ENCODE results near the gene CT45A2. TPM values are rescaled to one million over a fixed set of nuclear protein-coding genes. Genes with fewer than 3 reads are reported as not detected.
"Not testable (repeated sequence)": the region's sequence is repeated elsewhere in the genome, so short reads cannot be mapped to it uniquely, and the experiment has no call there.

CT45A2 gene
- total and polyA plus RNA-seq, 2 donors (not counting 3 experiments of a cell fraction or from before 2014, with no cell fraction given): not detected

DNA sequence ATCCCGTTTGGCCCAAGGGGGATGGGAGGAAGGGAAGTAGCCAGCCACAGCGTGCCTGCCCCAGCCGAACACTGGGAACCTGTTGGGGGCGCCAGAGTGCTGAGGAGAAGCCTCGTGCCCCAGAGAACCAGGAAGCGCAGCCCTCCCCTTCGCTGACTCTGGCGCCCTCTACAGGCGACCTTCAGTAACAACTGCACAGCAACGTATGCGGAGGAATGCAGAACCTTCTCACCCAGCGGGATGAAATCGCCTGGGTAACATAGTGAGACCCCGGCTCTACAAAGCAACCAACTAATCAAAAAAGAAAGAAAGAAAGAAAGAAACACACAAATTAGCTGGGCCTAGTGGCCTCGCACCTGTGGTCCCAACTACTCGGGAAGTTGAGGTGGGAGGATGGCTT lies 34.4 kb downstream of the CT45A2 start, which contains the start of gene CT45A5:
Gene CT45A5, minus strand, starts transcription at position 101 of the 400 bp plus-strand sequence. CDS start 3,774 bp downstream, outside the sequence.
- H4K20me1 ChIP-seq (replicated peaks; ENCODE audit: control insufficient read depth, extremely low read depth, insufficient read depth, low read length); H3K27ac ChIP-seq (ENCODE audit: insufficient read depth, low read depth, low read length); H3K9me3 ChIP-seq (replicated peaks; ENCODE audit: control insufficient read depth, insufficient read depth, low read length); DNase-seq (ENCODE audit: low read depth, low spot score); H3K27me3 ChIP-seq (ENCODE audit: control insufficient read depth in 2 of 2, insufficient read depth in 2 of 2, low read length in 2 of 2); H3K4me2 ChIP-seq (ENCODE audit: insufficient read depth, low read length); H3K4me3 ChIP-seq (replicated peaks in 1 of 3; ENCODE audit: insufficient read depth in 1 of 3, low read depth in 1 of 3, low read length in 3 of 3); H2AFZ ChIP-seq (ENCODE audit: low read depth, low read length); intact Hi-C loops (cut with micrococcal nuclease); CTCF ChIA-PET; H3K36me3 ChIP-seq (ENCODE audit: control insufficient read depth in 2 of 2, extremely low read depth in 1 of 2, insufficient read depth in 2 of 2, low read length in 2 of 2); H3K79me2 ChIP-seq (ENCODE audit: control insufficient read depth, insufficient read depth, low read length); H3K9me1 ChIP-seq (replicated peaks; ENCODE audit: control insufficient read depth, extremely low read depth, insufficient read depth, low read length); FAIRE-seq; H3K4me1 ChIP-seq (ENCODE audit: control insufficient read depth, extremely low read depth, insufficient read depth, low read length); H3K9ac ChIP-seq (replicated peaks; ENCODE audit: extremely low read depth, insufficient read depth, low read length); dilution Hi-C loops (cut with MboI; ENCODE audit: extremely low pct_ligation_motif_present, low sequenced_read_pairs); BruUV-seq (replicated peaks); POLR2A ChIA-PET: not testable (repeated sequence)

- H3K9me1 ChIP-seq (replicated peaks; ENCODE audit: control insufficient read depth, extremely low read depth, insufficient read depth, low read length); H3K4me2 ChIP-seq (ENCODE audit: insufficient read depth, low read length); H3K79me2 ChIP-seq (ENCODE audit: control insufficient read depth, insufficient read depth, low read length); dilution Hi-C loops (cut with MboI; ENCODE audit: extremely low pct_ligation_motif_present, low sequenced_read_pairs); H3K9ac ChIP-seq (replicated peaks; ENCODE audit: extremely low read depth, insufficient read depth, low read length); POLR2A ChIA-PET; BruUV-seq (replicated peaks); H2AFZ ChIP-seq (ENCODE audit: low read depth, low read length); DNase-seq (ENCODE audit: low read depth, low spot score); intact Hi-C loops (cut with micrococcal nuclease); FAIRE-seq; H3K27ac ChIP-seq (ENCODE audit: insufficient read depth, low read depth, low read length); H3K27me3 ChIP-seq (ENCODE audit: control insufficient read depth in 2 of 2, insufficient read depth in 2 of 2, low read length in 2 of 2); H3K4me1 ChIP-seq (ENCODE audit: control insufficient read depth, extremely low read depth, insufficient read depth, low read length); CTCF ChIA-PET; H3K4me3 ChIP-seq (replicated peaks in 1 of 3; ENCODE audit: insufficient read depth in 1 of 3, low read depth in 1 of 3, low read length in 3 of 3); H4K20me1 ChIP-seq (replicated peaks; ENCODE audit: control insufficient read depth, extremely low read depth, insufficient read depth, low read length); H3K9me3 ChIP-seq (replicated peaks; ENCODE audit: control insufficient read depth, insufficient read depth, low read length); H3K36me3 ChIP-seq (ENCODE audit: control insufficient read depth in 2 of 2, extremely low read depth in 1 of 2, insufficient read depth in 2 of 2, low read length in 2 of 2): not testable (repeated sequence)
Observed at GRCh38 chrX:135768091-135768490, 51.7 kb downstream of the CT45A2 start, which contains the start of gene CT45A3. Gene CT45A3, minus strand, starts transcription at chrX:135768191. Its CDS starts 3,747 bp downstream, at chrX:135764444.

Other genes with a start within 250 kb of the CT45A2 start
- gene CT45A1, start 106.4 kb downstream of the CT45A2 start, total RNA-seq: not detected in 2 replicates
- not detected in 2 replicates for gene CT45A1, start 106.4 kb downstream of the CT45A2 start, polyA plus RNA-seq
- gene CT45A3, start 51.8 kb downstream of the CT45A2 start, total RNA-seq: not detected in 2 replicates
- gene CT45A3, start 51.8 kb downstream of the CT45A2 start, polyA plus RNA-seq: not detected in 2 replicates
- gene CT45A5, start 34.5 kb downstream of the CT45A2 start, total RNA-seq: not detected in 2 replicates
- gene CT45A5, start 34.5 kb downstream of the CT45A2 start, polyA plus RNA-seq: not detected in 2 replicates
- gene CT45A6, start 17.2 kb downstream of the CT45A2 start, total RNA-seq: not detected in 2 replicates
- gene CT45A6, start 17.2 kb downstream of the CT45A2 start, polyA plus RNA-seq: not detected in 2 replicates
- gene CT45A7, start 17.3 kb upstream of the CT45A2 start, total RNA-seq: not detected in 2 replicates
- gene CT45A7, start 17.3 kb upstream of the CT45A2 start, polyA plus RNA-seq: not detected in 2 replicates
- gene CT45A8, start 34.5 kb upstream of the CT45A2 start, total RNA-seq: not detected in 2 replicates
- not detected in 2 replicates for gene CT45A8, start 34.5 kb upstream of the CT45A2 start, polyA plus RNA-seq
- gene CT45A9, start 51.8 kb upstream of the CT45A2 start, total RNA-seq: not detected in 2 replicates
- gene CT45A9, start 51.8 kb upstream of the CT45A2 start, polyA plus RNA-seq: not detected in 2 replicates
- not detected in 2 replicates for gene CT45A10, start 73.4 kb upstream of the CT45A2 start, total RNA-seq
- not detected in 2 replicates for gene CT45A10, start 73.4 kb upstream of the CT45A2 start, polyA plus RNA-seq
- not detected in 2 replicates for gene SAGE1, start 73.7 kb upstream of the CT45A2 start, total RNA-seq
- gene SAGE1, start 73.7 kb upstream of the CT45A2 start, polyA plus RNA-seq: not detected in 2 replicates
- 18.8 and 19.9 TPM in 2 replicates for gene MMGT1, start 154.0 kb upstream of the CT45A2 start, total RNA-seq
- 9.1 and 10.4 TPM in 2 replicates for gene MMGT1, start 154.0 kb upstream of the CT45A2 start, polyA plus RNA-seq
- gene SLC9A6, start 165.4 kb upstream of the CT45A2 start, total RNA-seq: 14.7 and 15.5 TPM in 2 replicates
- gene SLC9A6, start 165.4 kb upstream of the CT45A2 start, polyA plus RNA-seq: 6.9 and 8.1 TPM in 2 replicates